Mesenchymal stem cell (in vitro differentiated cells and primary cell): ENCODE results near the gene HOXA7.

Experiments used
- DNase-seq: peaks from one replicate; pipeline ENCODE4 v3.0.0-alpha.2; 2013
- H2AFZ ChIP-seq: one replicate; pipeline ENCODE4 v1.6.1; 2013; ENCODE audit warnings: low read depth, mild to moderate bottlenecking, control low read depth, inconsistent platforms, low read length, moderate library complexity
- H2AK5ac ChIP-seq: 2 replicates; pipeline ENCODE4 v1.6.1; 2013; ENCODE audit warnings: low read length, moderate library complexity, mild to moderate bottlenecking, inconsistent platforms; ENCODE audit not compliant: severe bottlenecking
- H2BK120ac ChIP-seq: one replicate; pipeline ENCODE4 v1.6.1; 2013; ENCODE audit warnings: low read depth, mild to moderate bottlenecking, inconsistent platforms, low read length, moderate library complexity
- H2BK12ac ChIP-seq, 2 experiments: one replicate each; pipeline ENCODE4 v1.6.1; 2013; ENCODE audit warnings: inconsistent platforms in 2 of 2, low read length in 2 of 2, mild to moderate bottlenecking in 2 of 2, moderate library complexity in 2 of 2, control low read depth in 1 of 2
- H2BK15ac ChIP-seq: one replicate; pipeline ENCODE4 v1.6.1; 2013; ENCODE audit warnings: mild to moderate bottlenecking, low read depth, inconsistent platforms; ENCODE audit not compliant: poor library complexity, severe bottlenecking
- H2BK5ac ChIP-seq: 2 replicates; pipeline ENCODE4 v1.6.1; 2013; ENCODE audit warnings: low read depth, mild to moderate bottlenecking, low read length, control low read depth, inconsistent platforms; ENCODE audit not compliant: poor library complexity, severe bottlenecking
- H3K14ac ChIP-seq, 2 experiments: one replicate each; pipeline ENCODE4 v1.6.1; 2013; ENCODE audit warnings: inconsistent platforms in 2 of 2, low read length in 2 of 2, control low read depth in 1 of 2, mild to moderate bottlenecking in 1 of 2, moderate library complexity in 1 of 2
- H3K18ac ChIP-seq, 2 experiments: one replicate each; pipeline ENCODE4 v1.6.1; 2013; ENCODE audit warnings: inconsistent platforms in 2 of 2, low read length in 2 of 2, control low read depth in 1 of 2, low read depth in 1 of 2, mild to moderate bottlenecking in 1 of 2
- H3K23ac ChIP-seq, 2 experiments: one replicate each; pipeline ENCODE4 v1.6.1; 2013; ENCODE audit warnings: inconsistent platforms in 2 of 2, low read length in 2 of 2, mild to moderate bottlenecking in 2 of 2, moderate library complexity in 2 of 2, control low read depth in 1 of 2
- H3K27ac ChIP-seq: 2 replicates; pipeline ENCODE4 v1.5.1; 2013; ENCODE audit warnings: mild to moderate bottlenecking, moderate library complexity, low read length, control low read depth, inconsistent platforms; ENCODE audit not compliant: poor library complexity, severe bottlenecking
- H3K27me3 ChIP-seq, 2 experiments: 2 replicates each; pipeline versions ENCODE4 v1.6.1 to v1.7.0; 2013; ENCODE audit warnings: low read length in 2 of 2, mild to moderate bottlenecking in 2 of 2, moderate library complexity in 2 of 2, control low read depth in 1 of 2, inconsistent platforms in 1 of 2; ENCODE audit not compliant: control insufficient read depth in 1 of 2, insufficient read depth in 1 of 2
- H3K36me3 ChIP-seq, 2 experiments: 2 replicates each; pipeline versions ENCODE4 v1.6.1 to v1.7.0; 2013; ENCODE audit warnings: low read length in 2 of 2, control low read depth in 1 of 2, inconsistent platforms in 1 of 2, low read depth in 1 of 2, mild to moderate bottlenecking in 1 of 2; ENCODE audit not compliant: insufficient read depth in 2 of 2, control insufficient read depth in 1 of 2
- H3K4ac ChIP-seq, 2 experiments: one replicate each; pipeline ENCODE4 v1.6.1; 2013; ENCODE audit warnings: inconsistent platforms in 2 of 2, low read length in 2 of 2, mild to moderate bottlenecking in 2 of 2, moderate library complexity in 2 of 2, control low read depth in 1 of 2, low read depth in 1 of 2
- H3K4me1 ChIP-seq: 2 replicates; pipeline ENCODE4 v1.6.1; 2013; ENCODE audit warnings: low read depth, low read length, control low read depth; ENCODE audit not compliant: control insufficient read depth, insufficient read depth
- H3K4me2 ChIP-seq: 2 replicates; pipeline ENCODE4 v1.6.1; 2013; ENCODE audit warnings: low read length, mild to moderate bottlenecking, inconsistent platforms; ENCODE audit not compliant: poor library complexity, severe bottlenecking
- H3K4me3 ChIP-seq, 2 experiments: 2 replicates each; pipeline versions ENCODE4 v1.5.1 to v1.7.0; 2013; ENCODE audit warnings: low read length in 2 of 2, mild to moderate bottlenecking in 2 of 2, control low read depth in 1 of 2, low read depth in 1 of 2; ENCODE audit not compliant: insufficient read depth in 1 of 2
- H3K79me1 ChIP-seq: replicated peaks from 2 replicates; pipeline ENCODE4 v1.6.1; 2013; ENCODE audit warnings: mild to moderate bottlenecking, control low read depth, low read length, inconsistent platforms; ENCODE audit not compliant: poor library complexity, severe bottlenecking
- H3K9ac ChIP-seq: 2 replicates; pipeline ENCODE4 v1.7.0; 2013; ENCODE audit warnings: mild to moderate bottlenecking, low read length, moderate library complexity
- H3K9me3 ChIP-seq: 2 replicates; pipeline ENCODE4 v1.7.0; 2013; ENCODE audit warnings: mild to moderate bottlenecking, low read length; ENCODE audit not compliant: control insufficient read depth
- H4K8ac ChIP-seq: one replicate; pipeline ENCODE4 v1.6.1; 2013; ENCODE audit warnings: inconsistent platforms, mild to moderate bottlenecking, low read length, moderate library complexity
- H4K91ac ChIP-seq: one replicate; pipeline ENCODE4 v1.6.1; 2013; ENCODE audit warnings: mild to moderate bottlenecking, low read length, inconsistent platforms
- WGBS: methylation state at CpG from one replicate; pipeline ENCODE4 v1.1.7; 2013; ENCODE audit warnings: mixed read lengths; 5-methylcytosine and 5-hydroxymethylcytosine counted together

The HOXA7 gene

DNA sequence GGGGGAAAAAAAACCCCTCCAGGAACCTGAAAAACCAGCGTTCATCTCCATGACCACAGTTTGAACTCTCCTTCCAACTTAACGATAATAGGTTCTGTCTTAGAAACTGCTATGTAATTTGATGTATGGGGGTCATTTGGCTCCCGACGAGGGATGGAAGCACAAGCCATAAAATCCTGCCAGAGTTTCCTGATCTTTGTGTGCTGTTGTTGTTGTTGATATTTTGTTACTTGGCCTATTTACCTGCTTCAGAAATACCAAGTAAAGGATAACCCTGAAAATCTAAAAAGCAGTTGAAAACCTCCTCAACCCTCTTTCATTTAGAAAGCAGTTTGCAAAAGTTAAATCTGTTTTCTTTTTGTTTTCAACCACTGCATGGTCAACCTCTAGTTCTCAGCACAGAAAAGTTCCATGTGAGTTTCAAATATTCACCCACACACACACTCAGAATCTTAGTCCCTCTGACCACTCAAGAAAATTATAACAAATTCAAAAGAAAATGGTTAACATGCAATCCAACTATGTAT, 44.7 kb downstream of the HOXA7 start:
- Histone ChIP-seq H3K79me1 (no peaks in the 10 kb centered on the region), H3K27ac (peak overlapping the region; percentile 85), H3K27me3 (no peaks in the 10 kb centered on the region), H2AK5ac (peak overlapping the region; percentile 50), H4K91ac (no peak overlapping the region), H2BK15ac (no peak overlapping the region), H3K9ac (peak overlapping the region; percentile 89), H3K4me2 (peak overlapping the region; percentile 81), H3K4me3 (peak overlapping the region in 1 of 2 experiments; percentile 87), H3K4me1 (peaks cover 21% of the 10 kb centered on the region), H2BK12ac (no peak overlapping the region), H3K18ac (no peak overlapping the region), H2BK5ac (no peak overlapping the region), H3K9me3 (no peaks in the 10 kb centered on the region), H3K4ac (no peak overlapping the region), H2AFZ (no peak overlapping the region), H3K23ac (no peak overlapping the region), H4K8ac (no peak overlapping the region), H2BK120ac (no peak overlapping the region), H3K36me3 (peaks cover 8 to 28% of the 10 kb centered on the region in 2 experiments), H3K14ac (no peak overlapping the region)
- 17% methylated on average over 3 of the region's 4 CpGs for WGBS
- no peak for DNase-seq

DNA sequence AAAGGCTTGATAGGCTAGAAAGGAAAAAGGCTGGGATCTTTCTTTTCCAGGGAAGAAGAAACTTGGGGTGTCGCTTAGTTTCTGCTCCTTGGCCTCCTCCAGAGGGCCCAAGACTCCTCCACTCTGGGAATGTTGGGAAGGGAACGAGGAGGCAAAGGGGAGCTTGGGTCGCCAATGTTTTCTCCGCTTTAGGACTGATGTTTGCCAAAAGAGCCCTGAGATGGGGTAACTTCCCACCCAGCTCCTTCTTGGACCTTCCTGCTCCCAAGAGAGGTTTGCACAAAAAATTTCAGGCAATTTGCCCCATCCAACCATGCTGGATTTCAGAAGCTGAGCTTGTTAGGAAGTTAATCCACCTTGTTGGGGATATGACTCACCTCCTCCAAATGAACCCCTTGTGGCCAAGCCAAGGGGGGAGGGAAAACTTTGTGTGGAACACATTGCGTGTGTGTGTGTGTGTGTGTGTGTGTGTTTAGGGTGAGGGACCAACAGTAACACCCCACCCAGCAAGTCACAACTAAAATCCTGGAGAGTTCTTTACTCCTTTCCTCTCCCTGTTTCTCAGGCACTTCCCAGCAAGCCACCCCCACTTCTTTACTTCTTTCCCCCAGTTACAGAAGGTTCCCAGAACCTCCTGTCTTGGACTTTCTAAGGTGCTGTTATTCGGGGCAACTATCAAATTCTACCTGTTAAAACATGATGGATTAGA, 45.3 kb downstream of the HOXA7 start:
- Histone ChIP-seq H2BK120ac (no peak overlapping the region), H3K14ac (no peak overlapping the region), H2BK15ac (no peak overlapping the region), H3K4me1 (peaks cover 25% of the 10 kb centered on the region), H3K27me3 (no peaks in the 10 kb centered on the region), H3K18ac (peak overlapping the region in 1 of 2 experiments; percentile 55), H4K8ac (no peak overlapping the region), H3K4me2 (peak overlapping the region; percentile 81), H4K91ac (no peak overlapping the region), H2AK5ac (peak overlapping the region; percentile 10), H3K79me1 (no peaks in the 10 kb centered on the region), H3K4me3 (peak overlapping the region in 1 of 2 experiments; percentile 87), H3K23ac (no peak overlapping the region), H2BK12ac (no peak overlapping the region), H3K9me3 (no peaks in the 10 kb centered on the region), H2AFZ (no peak overlapping the region), H3K9ac (peak overlapping the region; percentile 89), H3K36me3 (peaks cover 7 to 32% of the 10 kb centered on the region in 2 experiments), H3K4ac (no peak overlapping the region), H2BK5ac (peak overlapping the region; percentile 69), H3K27ac (peak overlapping the region; percentile 85)
- peak; percentile 42 for DNase-seq
- WGBS = 27% methylated on average over 4 of the region's 6 CpGs

DNA sequence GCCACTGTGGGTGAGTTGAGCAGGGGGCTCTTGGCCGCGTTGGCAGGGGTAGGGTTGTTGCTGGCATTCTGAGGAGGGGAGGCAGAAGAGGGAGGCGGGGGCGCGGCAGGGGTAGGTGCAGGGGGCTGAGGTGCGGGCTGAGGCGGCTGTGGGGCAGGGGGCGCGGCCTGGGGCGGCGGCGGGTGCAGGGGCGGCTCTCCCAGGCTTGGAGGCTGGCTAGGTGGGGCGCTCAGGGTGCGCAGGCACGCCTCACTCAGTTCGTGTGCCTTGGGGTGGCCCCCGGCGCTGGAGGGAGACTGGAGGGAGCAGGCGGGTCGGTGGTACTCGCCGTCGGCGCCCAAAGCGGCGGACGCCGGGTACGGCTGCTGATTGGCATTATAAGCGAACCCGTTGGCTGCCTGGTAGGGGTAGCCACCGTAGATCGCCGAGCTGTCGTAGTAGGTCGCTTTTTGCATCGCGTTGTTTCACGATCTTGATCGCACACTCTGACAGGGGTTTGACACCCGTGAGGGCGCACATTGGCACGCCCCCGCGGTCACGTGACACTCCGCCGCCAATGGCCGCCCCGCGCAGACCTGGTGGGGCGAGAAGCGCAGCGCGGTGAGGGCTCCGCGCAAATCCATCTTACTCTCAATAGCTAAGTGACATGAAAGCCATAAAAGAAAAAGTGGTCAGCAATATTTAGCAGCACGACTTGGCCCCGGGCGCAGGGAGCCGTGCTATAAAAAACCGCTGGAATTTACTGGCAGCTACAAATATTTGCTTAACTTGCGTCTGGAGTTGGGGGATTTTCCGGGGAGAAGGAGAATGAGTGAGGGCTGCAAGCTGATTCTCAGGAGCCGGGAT, 46.1 kb downstream of the HOXA7 start:
- H4K91ac ChIP-seq = peak overlapping the region; percentile 45
- H4K8ac ChIP-seq = no peak overlapping the region
- peak overlapping the region; percentile 19 for H2BK15ac ChIP-seq
- no peaks in the 10 kb centered on the region for H3K27me3 ChIP-seq
- 10% methylated on average over 64 of the region's 66 CpGs for WGBS
- H3K23ac ChIP-seq = peak overlapping the region in 1 of 2 experiments; percentile 68
- H3K4me2 ChIP-seq = peak overlapping the region; percentile 82
- H3K9ac ChIP-seq = peak overlapping the region; percentile 96
- H2AK5ac ChIP-seq = peak overlapping the region; percentile 54
- H2BK120ac ChIP-seq = no peak overlapping the region
- peaks cover 6 to 26% of the 10 kb centered on the region in 2 experiments for H3K36me3 ChIP-seq
- H2BK12ac ChIP-seq = peak overlapping the region in 1 of 2 experiments; percentile 50
- H2BK5ac ChIP-seq = peak overlapping the region; percentile 74
- peak overlapping the region; percentile 41 to 70 for H3K4me3 ChIP-seq
- peak overlapping the region in 1 of 2 experiments; percentile 26 for H3K4ac ChIP-seq
- no peak overlapping the region for H2AFZ ChIP-seq
- H3K9me3 ChIP-seq = no peaks in the 10 kb centered on the region
- H3K18ac ChIP-seq = peak overlapping the region; percentile 19 to 74
- peak; percentile 67 for DNase-seq
- H3K4me1 ChIP-seq = peaks cover 25% of the 10 kb centered on the region
- H3K14ac ChIP-seq = no peak overlapping the region
- H3K79me1 ChIP-seq = no peaks in the 10 kb centered on the region
- peak overlapping the region; percentile 87 for H3K27ac ChIP-seq
